ENCODE results near the gene NOXO1. TPM values are rescaled to one million over a fixed set of nuclear protein-coding genes. Genes with fewer than 3 reads are reported as not detected.

NOXO1 gene
- total RNA-seq, 4 donors from 2014 or later, result 0.52 TPM; not detected in 3

DNA sequence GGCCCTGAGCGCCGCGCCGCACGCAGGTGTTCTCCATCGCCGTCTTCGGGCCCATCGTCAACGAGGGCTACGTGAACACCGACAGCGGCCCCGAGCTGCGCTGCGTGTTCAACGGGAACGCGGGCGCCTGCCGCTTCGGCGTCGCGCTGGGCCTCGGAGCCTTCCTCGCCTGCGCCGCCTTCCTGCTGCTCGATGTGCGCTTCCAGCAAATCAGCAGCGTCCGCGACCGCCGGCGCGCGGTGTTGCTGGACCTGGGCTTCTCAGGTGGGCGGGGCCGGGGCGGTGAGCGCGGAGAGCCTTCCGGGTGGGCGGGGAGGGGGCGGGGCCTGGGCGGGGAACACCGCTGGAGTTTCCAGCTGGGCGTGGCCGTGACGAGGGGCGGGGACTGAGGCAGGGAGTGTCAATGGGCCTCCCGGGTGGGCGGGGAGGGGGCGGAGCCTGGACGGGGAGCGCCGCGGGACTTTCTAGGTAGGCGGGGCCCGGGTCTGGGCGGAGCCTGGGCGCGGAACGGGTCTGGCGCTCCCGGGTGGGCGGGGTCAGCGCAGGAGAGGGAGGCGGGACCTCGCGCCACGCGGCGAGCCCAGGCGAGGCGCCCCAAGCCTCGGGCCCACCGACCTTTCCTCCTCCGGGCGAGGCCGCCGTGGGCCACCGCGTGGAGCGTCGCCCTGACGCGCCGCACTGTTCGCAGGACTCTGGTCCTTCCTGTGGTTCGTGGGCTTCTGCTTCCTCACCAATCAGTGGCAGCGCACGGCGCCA, 10.9 kb upstream of the NOXO1 start:
- peaks cover 26 to 45% (median 40%) of the 10 kb centered on the region in 4 donors for H3K4me1 ChIP-seq
- no peaks in the 10 kb centered on the region for H3K9me3 ChIP-seq
- H3K36me3 ChIP-seq, result peaks cover 0 to 15% (median 10%) of the 10 kb centered on the region in 4 donors
- intact Hi-C loops (cut with DNase I), result no loop called here
- H3K4me3 ChIP-seq, result peak overlapping the region; percentile 45 to 61 (median 48)
- 2% methylated on average over 22 of the region's 96 CpGs for WGBS
- peak overlapping the region in 3 of 4 donors; percentile 35 to 54 (median 35) for H3K27ac ChIP-seq (replicated peaks in 1 of 4)
- peak; percentile 97 for DNase-seq (ENCODE audit: extremely low spot score)
- peaks cover 3 to 48% (median 32%) of the 10 kb centered on the region in 4 donors for H3K27me3 ChIP-seq
- TF ChIP-seq POLR2AphosphoS5 (IDR thresholded peaks at IDR 0.05), result peak; percentile 37 to 39
- no peak for TF ChIP-seq POLR2A (IDR thresholded peaks at IDR 0.05; ENCODE audit: low read depth)
- TF ChIP-seq, protein P1, sequence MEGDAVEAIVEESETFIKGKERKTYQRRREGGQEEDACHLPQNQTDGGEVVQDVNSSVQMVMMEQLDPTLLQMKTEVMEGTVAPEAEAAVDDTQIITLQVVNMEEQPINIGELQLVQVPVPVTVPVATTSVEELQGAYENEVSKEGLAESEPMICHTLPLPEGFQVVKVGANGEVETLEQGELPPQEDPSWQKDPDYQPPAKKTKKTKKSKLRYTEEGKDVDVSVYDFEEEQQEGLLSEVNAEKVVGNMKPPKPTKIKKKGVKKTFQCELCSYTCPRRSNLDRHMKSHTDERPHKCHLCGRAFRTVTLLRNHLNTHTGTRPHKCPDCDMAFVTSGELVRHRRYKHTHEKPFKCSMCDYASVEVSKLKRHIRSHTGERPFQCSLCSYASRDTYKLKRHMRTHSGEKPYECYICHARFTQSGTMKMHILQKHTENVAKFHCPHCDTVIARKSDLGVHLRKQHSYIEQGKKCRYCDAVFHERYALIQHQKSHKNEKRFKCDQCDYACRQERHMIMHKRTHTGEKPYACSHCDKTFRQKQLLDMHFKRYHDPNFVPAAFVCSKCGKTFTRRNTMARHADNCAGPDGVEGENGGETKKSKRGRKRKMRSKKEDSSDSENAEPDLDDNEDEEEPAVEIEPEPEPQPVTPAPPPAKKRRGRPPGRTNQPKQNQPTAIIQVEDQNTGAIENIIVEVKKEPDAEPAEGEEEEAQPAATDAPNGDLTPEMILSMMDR (IDR thresholded peaks at IDR 0.05), result no peak

DNA sequence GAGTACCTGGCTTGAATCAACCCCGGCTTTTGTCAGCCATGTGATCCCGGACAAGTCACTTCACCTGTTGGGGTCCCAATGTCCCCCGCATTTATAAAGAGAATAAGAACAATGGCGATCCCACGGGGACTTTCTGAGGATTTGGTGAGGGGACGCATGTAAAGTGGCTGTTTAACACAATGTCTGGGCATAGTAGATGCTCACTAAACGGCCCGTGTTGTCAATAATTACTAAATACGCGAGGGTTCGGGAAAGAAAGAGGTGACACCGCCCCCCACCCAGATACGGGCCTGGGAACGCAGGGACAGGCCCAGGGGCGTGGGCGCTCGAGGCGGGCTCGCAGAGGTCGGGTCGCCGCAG, 10.3 kb upstream of the NOXO1 start:
- peaks cover under 1 to 15% (median 12%) of the 10 kb centered on the region in 4 donors for H3K36me3 ChIP-seq
- TF ChIP-seq POLR2AphosphoS5 (IDR thresholded peaks at IDR 0.05) (no peak), EP300 (IDR thresholded peaks at IDR 0.05) (no peak), POLR2A (IDR thresholded peaks at IDR 0.05; ENCODE audit: low read depth) (no peak)
- TF ChIP-seq, protein P1 (IDR thresholded peaks at IDR 0.05), result no peak
- no peaks in the 10 kb centered on the region for H3K9me3 ChIP-seq
- H3K4me3 ChIP-seq, result peak overlapping the region; percentile 45 to 61 (median 48)
- WGBS, result 30% methylated on average over 8 of the region's 22 CpGs
- peak overlapping the region in 3 of 4 donors; percentile 35 to 54 (median 35) for H3K27ac ChIP-seq (replicated peaks in 1 of 4)
- peaks cover 26 to 40% (median 39%) of the 10 kb centered on the region in 4 donors for H3K4me1 ChIP-seq
- no peak for DNase-seq (ENCODE audit: extremely low spot score)
- intact Hi-C loops (cut with DNase I), result no loop called here
- H3K27me3 ChIP-seq, result peaks cover 3 to 48% (median 32%) of the 10 kb centered on the region in 4 donors

DNA sequence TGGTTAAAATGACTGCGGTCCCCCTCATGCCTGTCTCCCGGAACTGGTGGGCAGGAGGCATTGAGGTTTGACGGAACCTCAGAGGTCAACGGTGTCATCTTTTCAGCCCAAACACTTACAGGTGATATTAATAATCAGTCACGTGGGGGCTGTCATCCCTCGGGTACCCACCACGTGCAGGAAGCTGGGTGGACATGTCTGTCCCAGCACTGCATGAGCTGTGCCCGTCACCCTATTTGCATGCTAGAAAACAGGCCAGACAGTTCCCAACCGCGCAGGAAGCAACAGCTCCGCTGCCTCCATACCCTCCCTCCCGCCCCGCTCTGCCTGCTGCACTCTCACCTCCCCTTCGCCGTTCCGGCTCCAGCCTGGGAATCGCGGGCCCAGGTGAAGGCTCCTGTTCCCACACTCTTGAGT, 9.9 kb upstream of the NOXO1 start:
- 16% methylated on average over 8 of the region's 18 CpGs for WGBS
- no peak for DNase-seq (ENCODE audit: extremely low spot score)
- peaks cover 26 to 43% (median 38%) of the 10 kb centered on the region in 4 donors for H3K4me1 ChIP-seq
- H3K27me3 ChIP-seq, result peaks cover 3 to 48% (median 32%) of the 10 kb centered on the region in 4 donors
- H3K27ac ChIP-seq (replicated peaks in 1 of 4), result no peak overlapping the region
- TF ChIP-seq EP300 (IDR thresholded peaks at IDR 0.05) (no peak), POLR2AphosphoS5 (IDR thresholded peaks at IDR 0.05) (no peak), POLR2A (IDR thresholded peaks at IDR 0.05; ENCODE audit: low read depth) (no peak)
- peak overlapping the region; percentile 45 to 61 (median 48) for H3K4me3 ChIP-seq
- H3K9me3 ChIP-seq, result no peaks in the 10 kb centered on the region
- intact Hi-C loops (cut with DNase I), result no loop called here
- H3K36me3 ChIP-seq, result peaks cover 5 to 16% (median 14%) of the 10 kb centered on the region in 4 donors

DNA sequence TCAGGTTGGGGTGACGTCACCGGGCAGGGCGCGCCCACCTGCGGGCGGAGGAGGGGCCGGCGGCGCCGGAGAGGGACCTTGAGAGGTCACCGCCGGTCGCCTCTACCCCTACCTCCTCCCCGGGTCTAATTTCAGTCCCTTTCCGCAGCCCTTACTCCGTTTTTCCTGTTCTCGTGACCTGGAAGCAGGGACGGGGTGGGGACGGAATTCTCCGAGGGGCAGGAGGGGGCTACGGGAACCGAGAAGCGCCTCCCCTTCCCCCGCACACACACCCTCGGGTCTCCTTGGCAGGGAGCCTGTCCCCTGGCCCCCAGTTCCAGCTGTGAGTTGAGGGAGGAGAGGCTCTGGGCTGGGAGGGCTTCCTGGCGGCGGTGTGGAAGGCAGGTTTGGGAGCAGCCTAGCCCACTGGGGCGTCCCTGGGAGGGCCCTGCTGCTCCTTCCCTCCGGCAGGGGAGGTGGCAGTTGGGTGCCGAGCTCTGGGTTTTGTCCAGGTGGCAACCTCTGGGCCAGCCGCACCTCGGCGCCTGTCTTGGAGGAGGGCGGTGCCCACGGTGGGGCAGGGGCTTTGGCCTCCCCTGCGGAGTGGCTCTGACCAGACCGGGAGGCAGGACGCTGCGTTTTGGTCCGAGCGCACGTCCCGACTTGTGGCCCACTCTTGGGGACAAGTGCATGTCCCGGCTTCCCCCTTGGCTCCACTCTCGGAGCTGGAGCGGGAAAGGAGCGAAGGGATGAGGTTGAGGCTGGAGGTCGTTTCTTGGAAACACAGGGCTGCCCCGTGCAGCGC, 9.3 kb upstream of the NOXO1 start:
- H3K9me3 ChIP-seq, result no peaks in the 10 kb centered on the region
- intact Hi-C loops (cut with DNase I), result no loop called here
- 0% methylated on average over 20 of the region's 50 CpGs for WGBS
- no peak overlapping the region for H3K27ac ChIP-seq (replicated peaks in 1 of 4)
- H3K4me3 ChIP-seq, result peak overlapping the region; percentile 5 to 51 (median 22)
- H3K36me3 ChIP-seq, result peaks cover 11 to 22% (median 20%) of the 10 kb centered on the region in 4 donors
- no peak for TF ChIP-seq POLR2AphosphoS5 (IDR thresholded peaks at IDR 0.05)
- no peak for TF ChIP-seq POLR2A (IDR thresholded peaks at IDR 0.05; ENCODE audit: low read depth)
- TF ChIP-seq, protein P1 (IDR thresholded peaks at IDR 0.05), result no peak
- TF ChIP-seq EP300 (IDR thresholded peaks at IDR 0.05), result no peak
- H3K27me3 ChIP-seq, result peaks cover 3 to 48% (median 32%) of the 10 kb centered on the region in 4 donors
- H3K4me1 ChIP-seq, result peaks cover 28 to 49% (median 43%) of the 10 kb centered on the region in 4 donors
- no peak for DNase-seq (ENCODE audit: extremely low spot score)

DNA sequence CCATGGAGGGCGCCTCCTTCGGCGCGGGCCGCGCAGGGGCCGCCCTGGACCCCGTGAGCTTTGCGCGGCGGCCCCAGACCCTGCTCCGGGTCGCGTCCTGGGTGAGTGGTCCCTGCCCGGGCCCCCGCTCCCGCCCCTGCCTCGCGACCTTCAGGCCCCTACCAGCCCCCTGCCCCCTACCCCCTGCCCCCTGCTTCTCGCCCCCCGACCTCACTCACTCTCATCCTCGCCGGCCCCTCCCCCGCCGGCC, 8.8 kb upstream of the NOXO1 start:
- intact Hi-C loops (cut with DNase I), result no loop called here
- Histone ChIP-seq H3K27me3 (peaks cover 3 to 48% (median 32%) of the 10 kb centered on the region in 4 donors), H3K9me3 (no peaks in the 10 kb centered on the region), H3K4me3 (peak overlapping the region in 3 of 4 donors; percentile 20 to 51 (median 24)), H3K4me1 (peaks cover 33 to 54% (median 48%) of the 10 kb centered on the region in 4 donors), H3K27ac (replicated peaks in 1 of 4) (no peak overlapping the region), H3K36me3 (peaks cover 11 to 27% (median 23%) of the 10 kb centered on the region in 4 donors)
- TF ChIP-seq EP300 (IDR thresholded peaks at IDR 0.05), result no peak
- no peak for TF ChIP-seq POLR2AphosphoS5 (IDR thresholded peaks at IDR 0.05)
- TF ChIP-seq, protein P1 (IDR thresholded peaks at IDR 0.05), result no peak
- TF ChIP-seq POLR2A (IDR thresholded peaks at IDR 0.05; ENCODE audit: low read depth), result no peak
- no peak for DNase-seq (ENCODE audit: extremely low spot score)
- under 1% methylated on average over 17 of the region's 25 CpGs for WGBS

Data from esophagus muscularis mucosa (tissue), 4 donors.